ENCODE data around the gene ZBTB44.

DNA sequence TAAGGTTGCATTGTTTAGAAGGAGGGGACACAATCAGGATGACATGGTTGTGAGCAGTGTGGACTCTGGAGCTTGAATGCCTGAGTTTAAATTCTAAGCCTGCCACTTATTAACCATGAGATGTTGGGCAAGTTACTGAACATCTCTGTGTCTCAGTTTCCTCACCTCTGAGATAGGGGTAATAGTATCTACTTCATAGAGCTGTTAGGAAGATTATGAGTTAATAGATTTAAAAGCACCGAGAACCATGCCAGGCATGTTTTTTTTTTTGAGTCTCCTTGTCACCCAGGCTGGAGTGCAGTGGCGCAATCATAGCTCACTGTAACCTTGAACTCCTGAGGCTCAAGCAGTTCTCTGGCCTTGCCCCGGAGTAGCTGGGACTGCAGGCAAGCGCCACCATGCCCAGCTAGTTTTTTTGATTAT is 121.9 kb downstream of the ZBTB44 start:
- TF ChIP-seq, protein P1, sequence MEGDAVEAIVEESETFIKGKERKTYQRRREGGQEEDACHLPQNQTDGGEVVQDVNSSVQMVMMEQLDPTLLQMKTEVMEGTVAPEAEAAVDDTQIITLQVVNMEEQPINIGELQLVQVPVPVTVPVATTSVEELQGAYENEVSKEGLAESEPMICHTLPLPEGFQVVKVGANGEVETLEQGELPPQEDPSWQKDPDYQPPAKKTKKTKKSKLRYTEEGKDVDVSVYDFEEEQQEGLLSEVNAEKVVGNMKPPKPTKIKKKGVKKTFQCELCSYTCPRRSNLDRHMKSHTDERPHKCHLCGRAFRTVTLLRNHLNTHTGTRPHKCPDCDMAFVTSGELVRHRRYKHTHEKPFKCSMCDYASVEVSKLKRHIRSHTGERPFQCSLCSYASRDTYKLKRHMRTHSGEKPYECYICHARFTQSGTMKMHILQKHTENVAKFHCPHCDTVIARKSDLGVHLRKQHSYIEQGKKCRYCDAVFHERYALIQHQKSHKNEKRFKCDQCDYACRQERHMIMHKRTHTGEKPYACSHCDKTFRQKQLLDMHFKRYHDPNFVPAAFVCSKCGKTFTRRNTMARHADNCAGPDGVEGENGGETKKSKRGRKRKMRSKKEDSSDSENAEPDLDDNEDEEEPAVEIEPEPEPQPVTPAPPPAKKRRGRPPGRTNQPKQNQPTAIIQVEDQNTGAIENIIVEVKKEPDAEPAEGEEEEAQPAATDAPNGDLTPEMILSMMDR (conservative IDR thresholded peaks at IDR 0.05) = no peak
- no peak for TF ChIP-seq EZH2 (IDR thresholded peaks at IDR 0.05; ENCODE audit: low read depth)

All from PC-9 (cell line).